Activated T-helper 9 cell treated with anti-CD3 and anti-CD28 coated beads, Interleukin-2, amount 50 U/mL, for 16 hours (primary cell): ENCODE data around the gene CYLD.

Source experiments
- DNase-seq: peaks from one replicate; pipeline ENCODE4 v3.0.0-alpha.2; 2020; ENCODE audit warnings: low read depth

The CYLD gene

GRCh38 chr16:50711862-50712559 lies 29.9 kb upstream of the CYLD start:
- DNase-seq = no peak

DNA sequence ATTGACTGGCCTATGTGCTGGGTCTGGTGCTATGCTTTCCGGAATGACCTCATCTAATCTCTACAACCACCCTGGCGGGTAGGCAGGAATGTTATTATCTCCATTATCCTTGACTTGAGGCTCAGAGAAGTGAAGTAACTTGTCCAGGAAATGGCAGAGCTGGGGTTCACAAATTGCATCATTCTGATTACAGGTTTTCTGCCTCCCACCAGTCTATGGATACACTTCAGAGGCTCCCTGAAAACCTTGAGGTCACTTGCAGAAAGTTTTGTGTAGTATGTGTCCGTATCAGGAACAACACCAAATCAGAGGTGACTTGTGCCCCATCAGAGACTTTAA lies 29.4 kb upstream of the CYLD start:
- DNase-seq = no peak

DNA sequence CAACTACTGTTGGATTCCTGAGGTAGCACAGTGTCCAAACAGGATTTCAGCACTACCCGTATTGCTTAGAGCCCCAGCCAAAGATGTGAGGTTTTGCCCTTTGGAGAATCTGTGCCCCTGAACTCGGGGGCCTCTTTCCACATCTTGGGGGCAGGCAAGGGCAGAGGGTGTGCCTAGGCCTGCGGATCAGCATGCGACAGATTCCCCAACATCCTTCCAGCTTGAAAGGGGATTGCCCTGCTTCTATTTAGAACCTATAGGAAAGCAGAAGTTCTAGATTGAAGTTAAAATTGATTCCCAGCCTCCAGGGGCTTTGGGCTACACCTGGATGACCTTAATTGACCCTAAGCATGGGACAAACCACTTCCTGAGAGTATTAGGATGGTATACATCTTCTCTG lies 28.9 kb upstream of the CYLD start:
- DNase-seq = no peak

DNA sequence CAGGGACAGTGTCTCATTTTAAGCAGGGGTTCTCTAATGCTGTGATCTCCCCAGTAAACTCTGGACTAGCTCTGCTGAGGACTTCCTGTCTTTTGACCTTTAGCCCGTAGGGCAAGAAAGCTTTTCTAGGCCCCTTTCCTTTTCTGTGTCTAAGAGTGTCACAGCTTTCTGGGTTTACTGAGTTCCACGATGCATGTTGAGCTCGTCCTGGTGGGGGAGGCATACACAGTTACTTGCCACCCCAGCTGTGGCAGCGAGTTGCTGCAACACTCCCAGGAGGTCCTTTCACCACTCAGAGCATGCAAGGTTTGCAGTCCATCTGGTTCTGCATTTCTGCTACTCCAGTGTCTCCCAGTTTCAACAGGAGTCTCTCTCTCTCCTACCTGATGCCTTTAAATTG lies 24.8 kb upstream of the CYLD start:
- no peak for DNase-seq

GRCh38 chr16:50717494-50717893 lies 24.4 kb upstream of the CYLD start:
- no peak for DNase-seq

- no peak for DNase-seq
These were observed 23.7 kb upstream of the CYLD start for GRCh38 chr16:50718061-50718760.

DNA sequence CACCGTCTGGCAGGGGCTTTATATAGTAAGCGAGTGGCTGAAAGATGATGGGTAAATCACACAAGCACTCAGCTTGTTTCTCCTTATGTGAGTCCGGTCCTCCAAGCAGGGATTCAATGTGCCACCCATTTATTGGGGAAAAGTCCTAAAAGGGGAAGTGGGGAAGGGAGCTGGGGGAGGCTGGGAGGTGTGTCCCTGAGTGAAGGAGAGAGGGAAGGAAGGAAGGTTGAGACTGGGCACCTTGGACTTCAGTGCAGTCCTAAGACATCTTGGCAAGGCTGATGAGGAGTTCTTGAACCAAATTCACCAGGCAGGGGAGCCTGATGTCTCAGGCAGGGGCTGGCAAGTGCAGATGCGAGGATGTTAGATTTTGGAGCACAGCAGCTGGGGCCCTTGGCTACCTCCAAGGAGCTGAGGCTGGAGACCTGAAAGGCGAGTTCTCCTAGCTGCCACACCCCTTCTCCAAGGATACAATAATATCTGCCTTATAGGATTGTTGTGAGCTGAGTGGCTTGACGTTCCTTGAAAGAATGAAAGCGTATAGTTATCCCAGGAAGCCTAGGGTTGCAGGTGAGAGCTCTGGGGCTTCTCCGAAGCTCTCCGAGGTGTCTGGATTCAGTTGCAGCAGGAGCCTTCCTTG lies 23.0 kb upstream of the CYLD start:
- DNase-seq = no peak

DNA sequence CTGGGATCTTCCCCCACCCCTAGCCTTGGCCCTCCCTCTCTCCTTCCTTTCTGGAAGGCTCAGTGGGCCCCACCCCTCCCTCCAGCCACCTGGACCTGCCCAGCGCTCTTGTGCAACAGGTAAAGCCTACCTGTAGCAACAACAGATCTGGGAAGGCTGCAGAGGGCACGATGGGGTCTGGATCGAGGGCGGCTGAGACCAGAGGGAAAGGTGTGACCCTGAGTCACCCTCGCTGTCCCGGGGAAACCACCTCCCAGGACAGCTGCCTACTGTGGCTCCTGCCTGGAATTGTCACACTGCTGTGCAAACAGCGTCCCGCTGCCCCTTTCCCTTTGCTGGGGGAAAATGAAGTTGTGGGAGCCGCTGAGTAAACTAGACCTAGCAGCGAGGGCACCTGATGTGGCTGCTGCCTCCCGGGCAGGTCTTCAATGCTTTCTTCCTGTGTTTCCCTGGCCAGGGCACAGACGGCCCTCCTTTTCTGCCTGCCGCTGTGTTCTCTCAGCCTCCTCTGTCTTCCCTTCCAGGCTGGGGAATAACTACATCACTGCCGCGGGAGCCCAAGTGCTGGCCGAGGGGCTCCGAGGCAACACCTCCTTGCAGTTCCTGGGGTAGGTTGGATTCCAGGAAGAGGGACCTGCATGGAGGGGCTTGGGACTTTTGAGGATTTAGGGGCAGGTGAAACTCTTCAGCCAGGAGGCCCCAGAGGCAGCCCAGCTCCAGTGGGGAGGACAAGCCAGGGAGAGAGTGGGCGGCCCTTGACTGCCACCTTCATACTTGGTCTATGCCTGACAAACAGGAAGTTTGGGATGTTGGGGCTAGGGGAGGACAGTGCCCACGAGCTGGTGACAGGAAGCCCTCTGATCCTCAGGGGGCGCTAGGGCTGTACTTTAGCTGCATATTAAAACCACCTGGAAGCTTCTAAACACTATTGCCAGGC lies 22.2 kb upstream of the CYLD start:
- no peak for DNase-seq

- DNase-seq = no peak
These were observed 20.1 kb upstream of the CYLD start for GRCh38 chr16:50721549-50722404.

DNA sequence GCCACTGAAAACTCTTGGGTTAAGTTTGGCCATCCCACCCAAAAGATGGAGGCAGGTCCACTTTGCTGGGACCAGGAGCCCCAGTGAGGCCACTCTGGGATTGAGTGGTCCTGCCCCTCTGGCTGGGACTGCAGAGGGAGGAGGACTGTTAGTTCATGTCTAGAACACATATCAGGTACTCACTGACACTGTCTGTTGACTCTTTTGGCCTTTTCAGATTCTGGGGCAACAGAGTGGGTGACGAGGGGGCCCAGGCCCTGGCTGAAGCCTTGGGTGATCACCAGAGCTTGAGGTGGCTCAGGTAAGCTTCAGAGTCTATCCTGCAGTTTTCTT lies 19.5 kb upstream of the CYLD start:
- no peak for DNase-seq

DNA sequence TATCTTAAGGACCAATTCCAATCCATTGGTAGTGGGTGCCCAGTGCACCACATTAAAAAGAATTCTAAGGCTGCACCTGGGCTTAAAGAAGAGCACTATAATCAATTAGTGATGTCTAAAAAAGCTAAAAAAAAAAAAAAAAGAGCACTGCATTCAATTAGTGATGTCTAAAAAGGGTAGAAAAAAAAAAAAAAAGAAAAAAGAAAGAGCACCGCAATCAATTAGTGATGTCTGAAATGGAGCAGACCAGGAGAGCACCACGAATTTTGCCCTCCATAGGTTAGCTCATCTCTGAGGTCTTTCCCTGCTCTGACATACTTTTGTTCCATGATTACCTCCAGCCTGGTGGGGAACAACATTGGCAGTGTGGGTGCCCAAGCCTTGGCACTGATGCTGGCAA lies 18.9 kb upstream of the CYLD start:
- DNase-seq = no peak

- no peak for DNase-seq
These were observed 17.6 kb upstream of the CYLD start for GRCh38 chr16:50724306-50724705.

GRCh38 chr16:50731130-50731988 lies 10.5 kb upstream of the CYLD start:
- DNase-seq = no peak

DNA sequence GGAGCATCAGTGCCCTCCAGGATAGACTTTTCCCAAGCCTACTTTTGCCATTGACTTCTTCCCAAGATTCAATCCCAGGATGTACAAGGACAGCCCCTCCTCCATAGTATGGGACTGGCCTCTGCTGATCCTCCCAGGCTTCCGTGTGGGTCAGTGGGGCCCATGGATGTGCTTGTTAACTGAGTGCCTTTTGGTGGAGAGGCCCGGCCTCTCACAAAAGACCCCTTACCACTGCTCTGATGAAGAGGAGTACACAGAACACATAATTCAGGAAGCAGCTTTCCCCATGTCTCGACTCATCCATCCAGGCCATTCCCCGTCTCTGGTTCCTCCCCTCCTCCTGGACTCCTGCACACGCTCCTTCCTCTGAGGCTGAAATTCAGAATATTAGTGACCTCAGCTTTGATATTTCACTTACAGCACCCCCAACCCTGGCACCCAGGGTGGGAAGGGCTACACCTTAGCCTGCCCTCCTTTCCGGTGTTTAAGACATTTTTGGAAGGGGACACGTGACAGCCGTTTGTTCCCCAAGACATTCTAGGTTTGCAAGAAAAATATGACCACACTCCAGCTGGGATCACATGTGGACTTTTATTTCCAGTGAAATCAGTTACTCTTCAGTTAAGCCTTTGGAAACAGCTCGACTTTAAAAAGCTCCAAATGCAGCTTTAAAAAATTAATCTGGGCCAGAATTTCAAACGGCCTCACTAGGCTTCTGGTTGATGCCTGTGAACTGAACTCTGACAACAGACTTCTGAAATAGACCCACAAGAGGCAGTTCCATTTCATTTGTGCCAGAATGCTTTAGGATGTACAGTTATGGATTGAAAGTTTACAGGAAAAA lies 9.7 kb upstream of the CYLD start:
- DNase-seq = no peak

- no peak for DNase-seq
These were observed 8.4 kb upstream of the CYLD start for GRCh38 chr16:50733468-50733867.

DNA sequence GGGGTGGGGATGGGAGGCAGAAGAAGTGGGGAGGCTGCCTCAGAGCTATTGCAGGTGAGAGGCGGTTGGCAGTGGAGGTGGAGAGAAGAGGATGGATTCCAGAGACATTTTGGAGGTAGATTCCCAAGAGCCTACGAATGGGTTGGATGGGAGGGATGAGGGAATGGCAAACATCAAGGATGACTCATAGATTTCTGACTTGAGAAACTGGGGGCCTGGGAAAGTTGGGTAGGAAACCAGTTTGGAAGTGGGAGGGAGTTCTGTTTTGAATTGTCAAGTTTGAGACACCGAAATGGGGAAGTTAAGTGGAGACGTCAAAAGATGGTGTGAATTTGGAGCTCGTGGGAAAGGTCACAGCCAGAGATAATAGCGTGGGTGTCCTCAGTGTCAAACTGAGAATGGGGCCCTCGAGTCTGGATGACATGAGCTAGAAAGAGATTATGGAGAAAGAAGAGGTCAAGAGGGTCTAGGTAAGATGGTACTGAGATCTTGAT lies 6.2 kb upstream of the CYLD start:
- DNase-seq = no peak

DNA sequence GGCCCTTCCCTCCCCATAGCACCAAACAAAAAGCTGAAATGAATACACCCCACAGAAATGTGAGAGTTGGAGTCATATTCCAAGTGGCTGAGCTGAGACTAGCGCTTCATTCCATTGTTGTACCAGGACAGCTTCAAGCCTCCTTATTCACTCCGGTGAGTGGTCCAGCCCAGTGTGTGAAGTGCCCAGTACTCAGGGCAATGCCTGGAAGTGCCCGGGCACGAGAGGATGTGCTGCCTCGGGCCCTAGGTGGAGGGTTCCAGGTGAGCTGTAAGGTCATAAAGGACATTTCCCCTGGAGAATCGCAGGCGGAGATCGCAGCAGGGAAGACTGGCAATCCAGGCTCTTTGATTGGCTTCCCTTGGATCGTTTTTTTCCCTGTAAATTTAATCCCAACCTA lies 5.4 kb upstream of the CYLD start:
- no peak for DNase-seq

DNA sequence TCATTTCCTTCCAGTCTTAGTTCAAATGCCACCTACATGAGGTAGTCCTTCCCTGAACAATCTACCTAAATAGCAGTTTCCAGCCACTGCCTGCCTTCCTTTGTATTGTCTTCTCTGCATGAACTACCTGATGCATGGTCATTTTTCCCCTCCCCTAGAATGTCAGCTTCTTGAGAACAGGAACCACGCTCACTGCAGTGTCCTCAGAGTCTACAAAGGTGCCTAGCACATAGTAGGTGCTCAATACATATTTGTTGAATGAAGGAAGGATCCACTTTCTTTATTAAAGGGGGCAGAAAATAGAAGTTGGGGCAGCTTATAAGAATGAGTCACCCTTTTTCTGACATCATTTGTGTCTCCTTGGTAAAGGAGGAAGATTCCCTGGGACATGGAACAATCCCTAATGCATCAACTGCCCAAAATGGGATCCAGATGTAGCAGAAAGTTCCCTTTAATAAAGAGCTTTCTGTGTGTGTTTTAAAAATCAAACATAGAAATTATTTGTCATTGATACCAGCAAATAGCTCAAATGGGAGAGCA lies 4.4 kb upstream of the CYLD start:
- DNase-seq = no peak

- DNase-seq = no peak
These were observed 2.9 kb upstream of the CYLD start for GRCh38 chr16:50739031-50739430.
